Measurements from ENCODE around the gene AP3B1. TPM values are rescaled to one million over a fixed set of nuclear protein-coding genes. Genes with fewer than 3 reads are reported as not detected.

AP3B1 gene
- total RNA-seq, 1 experiment from 2014 or later, result 27.4 TPM

DNA sequence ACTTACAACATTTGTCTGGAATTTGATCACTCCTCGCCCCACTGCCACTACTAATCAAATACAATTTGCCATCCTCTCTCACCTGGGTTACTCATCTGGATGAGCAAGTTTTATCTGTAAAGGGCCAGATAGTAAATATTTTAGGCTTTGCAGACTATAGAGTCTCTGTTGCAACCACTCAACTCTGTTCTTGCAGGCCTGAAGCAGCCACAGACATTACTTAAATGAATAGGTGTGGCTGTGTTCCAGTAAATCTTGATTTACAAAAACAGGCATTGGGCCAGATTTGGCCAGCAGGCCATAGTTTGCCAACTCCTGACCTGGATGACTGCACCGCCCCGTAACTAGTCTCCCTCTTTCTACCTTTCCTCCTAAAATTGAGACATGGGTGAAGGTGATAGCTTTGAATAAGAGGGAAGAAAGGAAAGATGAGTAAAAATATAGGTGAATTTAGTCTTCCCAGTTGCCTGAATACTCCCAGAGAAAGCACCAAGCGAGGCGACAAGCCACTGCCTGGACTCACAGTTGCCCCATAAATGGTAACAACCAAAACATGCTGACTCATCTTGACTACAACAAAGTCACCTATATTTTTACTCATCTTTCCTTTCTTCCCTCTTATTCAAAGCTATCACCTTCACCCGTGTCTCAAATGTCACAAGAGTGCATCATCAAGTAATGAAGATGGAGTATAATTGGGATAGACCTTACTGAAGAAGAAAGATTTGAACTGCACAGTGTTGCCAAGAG lies 33.4 kb upstream of the AP3B1 start:
- H3K27ac ChIP-seq (ENCODE audit: low read length), result no peak overlapping the region
- no peak overlapping the region for H3K4me2 ChIP-seq (ENCODE audit: low read depth, low read length, poor library complexity, severe bottlenecking)
- no peaks in the 10 kb centered on the region for H3K36me3 ChIP-seq (ENCODE audit: insufficient read depth, low read length)
- DNase-seq, result no peak
- no peaks in the 10 kb centered on the region for H3K9me2 ChIP-seq (replicated peaks; ENCODE audit: insufficient read depth, low read length)
- no peaks in the 10 kb centered on the region for H3K79me2 ChIP-seq (ENCODE audit: low read length)
- H4K20me1 ChIP-seq (ENCODE audit: insufficient read depth, low read depth, low read length), result no peaks in the 10 kb centered on the region
- no peak overlapping the region for H3K4me3 ChIP-seq (ENCODE audit: low read length)
- no peaks in the 10 kb centered on the region for H3K4me1 ChIP-seq (ENCODE audit: low read length)
- H3K27me3 ChIP-seq (ENCODE audit: low read length), result no peaks in the 10 kb centered on the region
- no peaks in the 10 kb centered on the region for H3K9me3 ChIP-seq (ENCODE audit: low read length)
- no peak overlapping the region for H2AFZ ChIP-seq (ENCODE audit: low read length)
- H3K9ac ChIP-seq (ENCODE audit: low read length), result no peak overlapping the region

DNA sequence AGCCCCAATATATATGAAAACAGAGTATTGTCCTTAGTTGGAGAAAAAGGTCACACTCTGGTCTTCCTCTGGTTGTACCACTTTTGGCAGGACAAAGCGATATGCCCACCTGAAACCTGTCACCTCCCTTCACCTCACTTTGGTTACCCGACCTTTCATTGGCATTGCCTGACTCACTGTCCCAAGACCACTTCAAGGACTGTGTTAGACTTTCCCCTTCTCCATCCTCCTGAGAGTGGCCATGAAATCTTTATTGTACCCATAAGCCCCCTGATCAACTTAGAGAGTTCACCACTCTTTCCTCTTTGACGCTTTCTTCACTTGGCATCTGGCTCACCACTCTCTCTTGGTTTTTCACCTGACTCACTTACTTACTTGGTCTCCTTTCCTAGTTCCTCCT lies 32.4 kb upstream of the AP3B1 start:
- H3K4me3 ChIP-seq (ENCODE audit: low read length), result no peak overlapping the region
- H3K79me2 ChIP-seq (ENCODE audit: low read length), result no peaks in the 10 kb centered on the region
- H2AFZ ChIP-seq (ENCODE audit: low read length), result no peak overlapping the region
- H3K27ac ChIP-seq (ENCODE audit: low read length), result no peak overlapping the region
- H3K9me2 ChIP-seq (replicated peaks; ENCODE audit: insufficient read depth, low read length), result no peaks in the 10 kb centered on the region
- no peak overlapping the region for H3K9ac ChIP-seq (ENCODE audit: low read length)
- H3K36me3 ChIP-seq (ENCODE audit: insufficient read depth, low read length), result no peaks in the 10 kb centered on the region
- H3K4me2 ChIP-seq (ENCODE audit: low read depth, low read length, poor library complexity, severe bottlenecking), result no peak overlapping the region
- no peaks in the 10 kb centered on the region for H3K27me3 ChIP-seq (ENCODE audit: low read length)
- H4K20me1 ChIP-seq (ENCODE audit: insufficient read depth, low read depth, low read length), result no peaks in the 10 kb centered on the region
- no peaks in the 10 kb centered on the region for H3K4me1 ChIP-seq (ENCODE audit: low read length)
- no peak for DNase-seq
- no peaks in the 10 kb centered on the region for H3K9me3 ChIP-seq (ENCODE audit: low read length)

DNA sequence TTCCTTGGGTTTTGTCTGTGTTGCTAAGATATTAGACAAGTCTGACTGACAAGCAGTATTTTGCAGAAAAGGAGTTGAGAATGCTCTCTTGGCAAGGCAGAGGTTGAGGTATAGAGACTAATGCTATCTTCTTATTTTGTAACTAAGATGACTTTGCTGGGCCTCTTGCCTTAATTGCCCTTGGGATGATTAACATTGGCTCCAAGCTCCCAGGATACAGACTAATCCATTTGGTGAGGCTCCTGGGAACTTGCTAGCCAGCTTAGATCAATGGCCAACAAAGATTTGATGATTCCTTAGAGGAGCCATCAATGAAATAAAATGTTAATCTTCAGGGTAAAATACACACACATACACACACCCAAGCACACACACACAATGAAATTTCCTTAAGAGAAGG lies 28.7 kb upstream of the AP3B1 start:
- Histone ChIP-seq H4K20me1 (ENCODE audit: insufficient read depth, low read depth, low read length) (no peaks in the 10 kb centered on the region), H3K4me2 (ENCODE audit: low read depth, low read length, poor library complexity, severe bottlenecking) (no peak overlapping the region), H2AFZ (ENCODE audit: low read length) (no peak overlapping the region), H3K4me3 (ENCODE audit: low read length) (no peak overlapping the region), H3K9me3 (ENCODE audit: low read length) (no peaks in the 10 kb centered on the region), H3K4me1 (ENCODE audit: low read length) (peaks cover 7% of the 10 kb centered on the region), H3K9ac (ENCODE audit: low read length) (no peak overlapping the region), H3K27me3 (ENCODE audit: low read length) (no peaks in the 10 kb centered on the region), H3K36me3 (ENCODE audit: insufficient read depth, low read length) (no peaks in the 10 kb centered on the region), H3K27ac (ENCODE audit: low read length) (no peak overlapping the region), H3K9me2 (replicated peaks; ENCODE audit: insufficient read depth, low read length) (no peaks in the 10 kb centered on the region), H3K79me2 (ENCODE audit: low read length) (no peaks in the 10 kb centered on the region)
- no peak for DNase-seq

DNA sequence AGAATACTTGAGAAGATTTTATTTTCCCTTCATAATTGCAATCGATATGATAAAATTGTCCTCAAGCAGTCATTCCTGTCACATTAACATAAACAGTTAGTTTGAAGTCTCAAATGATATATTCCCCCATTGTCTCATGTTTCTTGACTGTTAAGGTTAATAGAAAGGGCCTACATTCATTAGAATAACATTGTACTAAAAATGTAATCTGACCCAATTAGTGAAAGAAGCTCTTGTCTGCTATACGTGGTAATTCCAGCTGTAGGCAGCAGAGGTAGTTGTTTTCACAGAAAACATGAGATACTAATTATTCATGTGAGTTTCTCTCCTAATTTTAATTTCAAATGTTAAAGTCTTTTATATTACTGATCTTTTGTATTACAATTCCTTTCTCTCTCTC lies 25.9 kb upstream of the AP3B1 start:
- Histone ChIP-seq H3K27ac (ENCODE audit: low read length) (no peak overlapping the region), H2AFZ (ENCODE audit: low read length) (no peak overlapping the region), H3K9me2 (replicated peaks; ENCODE audit: insufficient read depth, low read length) (no peaks in the 10 kb centered on the region), H3K36me3 (ENCODE audit: insufficient read depth, low read length) (no peaks in the 10 kb centered on the region), H3K9me3 (ENCODE audit: low read length) (no peaks in the 10 kb centered on the region), H3K79me2 (ENCODE audit: low read length) (no peaks in the 10 kb centered on the region), H4K20me1 (ENCODE audit: insufficient read depth, low read depth, low read length) (no peaks in the 10 kb centered on the region), H3K4me1 (ENCODE audit: low read length) (peaks cover 7% of the 10 kb centered on the region), H3K4me2 (ENCODE audit: low read depth, low read length, poor library complexity, severe bottlenecking) (peak overlapping the region; percentile 31), H3K4me3 (ENCODE audit: low read length) (no peak overlapping the region), H3K27me3 (ENCODE audit: low read length) (no peaks in the 10 kb centered on the region), H3K9ac (ENCODE audit: low read length) (no peak overlapping the region)
- peak; percentile 62 for DNase-seq

DNA sequence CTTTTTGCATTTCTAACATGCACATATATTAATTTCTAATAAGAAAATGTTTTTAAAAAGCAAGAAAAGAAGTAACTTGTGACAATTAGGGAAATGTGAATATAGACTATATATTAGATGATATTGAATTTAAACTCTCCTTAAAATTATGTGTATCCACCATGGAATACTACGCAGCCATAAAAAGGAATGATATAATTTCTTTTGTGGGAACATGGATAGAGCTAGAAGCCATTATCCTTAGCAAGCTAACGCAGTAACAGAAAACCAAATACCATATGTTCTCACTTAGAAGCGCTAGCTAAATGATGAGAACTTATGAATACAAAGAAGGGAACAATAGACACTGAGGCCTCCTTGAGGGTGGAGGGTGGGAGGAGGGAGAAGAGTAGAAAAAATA lies 23.8 kb upstream of the AP3B1 start:
- H3K9me2 ChIP-seq (replicated peaks; ENCODE audit: insufficient read depth, low read length), result no peaks in the 10 kb centered on the region
- no peak overlapping the region for H3K4me3 ChIP-seq (ENCODE audit: low read length)
- DNase-seq, result no peak
- no peaks in the 10 kb centered on the region for H3K27me3 ChIP-seq (ENCODE audit: low read length)
- no peaks in the 10 kb centered on the region for H3K36me3 ChIP-seq (ENCODE audit: insufficient read depth, low read length)
- H3K9ac ChIP-seq (ENCODE audit: low read length), result no peak overlapping the region
- H4K20me1 ChIP-seq (ENCODE audit: insufficient read depth, low read depth, low read length), result no peaks in the 10 kb centered on the region
- H3K4me1 ChIP-seq (ENCODE audit: low read length), result peaks cover 7% of the 10 kb centered on the region
- no peak overlapping the region for H2AFZ ChIP-seq (ENCODE audit: low read length)
- H3K4me2 ChIP-seq (ENCODE audit: low read depth, low read length, poor library complexity, severe bottlenecking), result no peak overlapping the region
- no peak overlapping the region for H3K27ac ChIP-seq (ENCODE audit: low read length)
- H3K79me2 ChIP-seq (ENCODE audit: low read length), result no peaks in the 10 kb centered on the region
- H3K9me3 ChIP-seq (ENCODE audit: low read length), result no peaks in the 10 kb centered on the region

DNA sequence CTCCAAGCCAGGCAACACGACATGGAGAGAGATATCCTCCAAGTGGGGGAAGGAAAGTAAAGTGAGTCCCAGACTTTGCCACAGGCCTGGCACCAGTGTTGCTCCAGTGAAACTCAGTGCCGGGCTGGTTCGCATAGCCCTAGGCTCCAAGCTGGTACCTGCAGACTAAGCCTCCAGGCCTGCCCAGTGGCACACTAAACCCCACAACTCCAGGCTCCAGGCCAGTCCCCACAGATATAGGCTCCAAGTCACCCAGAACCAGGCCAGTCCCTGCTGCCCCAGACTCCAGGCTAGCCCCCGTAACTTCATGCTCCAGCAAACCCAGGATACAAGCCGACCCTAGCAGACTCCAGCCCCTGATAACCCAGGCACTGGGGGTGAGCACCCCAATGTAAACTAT lies 23.0 kb upstream of the AP3B1 start:
- no peaks in the 10 kb centered on the region for H4K20me1 ChIP-seq (ENCODE audit: insufficient read depth, low read depth, low read length)
- H3K4me2 ChIP-seq (ENCODE audit: low read depth, low read length, poor library complexity, severe bottlenecking), result no peak overlapping the region
- H3K4me1 ChIP-seq (ENCODE audit: low read length), result peaks cover 7% of the 10 kb centered on the region
- H3K4me3 ChIP-seq (ENCODE audit: low read length), result no peak overlapping the region
- H2AFZ ChIP-seq (ENCODE audit: low read length), result no peak overlapping the region
- no peaks in the 10 kb centered on the region for H3K36me3 ChIP-seq (ENCODE audit: insufficient read depth, low read length)
- H3K9ac ChIP-seq (ENCODE audit: low read length), result no peak overlapping the region
- H3K27ac ChIP-seq (ENCODE audit: low read length), result no peak overlapping the region
- H3K9me2 ChIP-seq (replicated peaks; ENCODE audit: insufficient read depth, low read length), result no peaks in the 10 kb centered on the region
- no peaks in the 10 kb centered on the region for H3K79me2 ChIP-seq (ENCODE audit: low read length)
- no peak for DNase-seq
- no peaks in the 10 kb centered on the region for H3K27me3 ChIP-seq (ENCODE audit: low read length)
- H3K9me3 ChIP-seq (ENCODE audit: low read length), result no peaks in the 10 kb centered on the region

DNA sequence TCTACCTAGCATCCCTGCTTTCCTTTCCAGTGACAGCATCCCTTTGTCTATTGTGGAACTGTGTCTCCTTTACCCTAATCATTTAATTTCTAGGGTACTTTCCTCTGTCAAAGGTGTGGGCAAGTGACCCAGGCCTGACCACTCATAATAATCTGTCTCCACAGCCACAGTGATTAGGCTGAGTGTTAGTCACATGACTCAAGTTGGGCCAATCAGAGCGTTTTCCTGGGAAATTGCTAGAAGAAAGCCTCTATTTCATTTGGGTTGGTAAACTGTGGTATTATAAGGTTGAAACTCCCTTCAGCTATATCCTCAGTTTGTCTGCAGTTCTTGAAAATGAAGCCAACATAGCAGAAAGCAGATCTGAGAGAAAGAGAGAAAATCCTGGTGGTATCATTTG lies 14.2 kb upstream of the AP3B1 start:
- Histone ChIP-seq H3K79me2 (ENCODE audit: low read length) (no peaks in the 10 kb centered on the region), H2AFZ (ENCODE audit: low read length) (no peak overlapping the region), H3K27ac (ENCODE audit: low read length) (no peak overlapping the region), H3K9me3 (ENCODE audit: low read length) (no peaks in the 10 kb centered on the region), H3K9ac (ENCODE audit: low read length) (no peak overlapping the region), H3K4me1 (ENCODE audit: low read length) (no peaks in the 10 kb centered on the region), H3K4me2 (ENCODE audit: low read depth, low read length, poor library complexity, severe bottlenecking) (no peak overlapping the region), H4K20me1 (ENCODE audit: insufficient read depth, low read depth, low read length) (no peaks in the 10 kb centered on the region), H3K9me2 (replicated peaks; ENCODE audit: insufficient read depth, low read length) (no peaks in the 10 kb centered on the region), H3K36me3 (ENCODE audit: insufficient read depth, low read length) (no peaks in the 10 kb centered on the region), H3K4me3 (ENCODE audit: low read length) (no peak overlapping the region), H3K27me3 (ENCODE audit: low read length) (no peaks in the 10 kb centered on the region)
- no peak for DNase-seq

DNA sequence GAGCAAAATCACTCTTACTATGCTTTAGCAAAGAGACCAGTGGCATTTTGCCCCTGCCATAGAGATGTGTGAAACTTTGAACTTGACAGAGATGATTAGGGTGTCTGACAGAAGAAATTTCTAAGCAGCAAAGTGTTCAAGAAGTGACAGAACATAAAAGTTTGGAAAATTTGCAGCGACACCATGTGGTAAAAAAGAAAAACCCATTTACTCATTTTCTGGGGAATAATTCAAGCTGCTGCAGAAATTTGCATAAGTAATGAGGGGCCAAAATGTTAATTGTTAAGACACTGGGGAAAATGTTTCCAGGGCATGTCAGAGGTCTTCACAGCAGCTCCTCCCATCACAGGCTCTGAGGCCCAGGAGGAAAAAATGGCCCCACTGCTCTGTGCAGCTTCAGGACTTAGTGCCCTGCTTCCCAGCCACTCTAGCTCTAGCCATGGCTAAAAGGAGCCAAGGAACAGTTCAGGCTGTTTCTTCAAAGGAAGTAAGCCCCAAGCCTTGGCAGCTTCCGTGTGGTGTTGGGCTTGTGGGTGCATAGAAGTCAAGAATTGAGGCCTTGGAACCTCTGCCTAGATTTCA lies 6.1 kb upstream of the AP3B1 start:
- no peak overlapping the region for H3K4me2 ChIP-seq (ENCODE audit: low read depth, low read length, poor library complexity, severe bottlenecking)
- no peaks in the 10 kb centered on the region for H4K20me1 ChIP-seq (ENCODE audit: insufficient read depth, low read depth, low read length)
- no peak overlapping the region for H2AFZ ChIP-seq (ENCODE audit: low read length)
- H3K9me3 ChIP-seq (ENCODE audit: low read length), result no peaks in the 10 kb centered on the region
- no peaks in the 10 kb centered on the region for H3K79me2 ChIP-seq (ENCODE audit: low read length)
- H3K9ac ChIP-seq (ENCODE audit: low read length), result no peak overlapping the region
- no peak overlapping the region for H3K4me3 ChIP-seq (ENCODE audit: low read length)
- peaks cover 4% of the 10 kb centered on the region for H3K4me1 ChIP-seq (ENCODE audit: low read length)
- H3K27ac ChIP-seq (ENCODE audit: low read length), result no peak overlapping the region
- DNase-seq, result peak; percentile 73
- no peaks in the 10 kb centered on the region for H3K36me3 ChIP-seq (ENCODE audit: insufficient read depth, low read length)
- no peaks in the 10 kb centered on the region for H3K9me2 ChIP-seq (replicated peaks; ENCODE audit: insufficient read depth, low read length)
- H3K27me3 ChIP-seq (ENCODE audit: low read length), result no peaks in the 10 kb centered on the region
